HepG2 (cell line): Measurements from ENCODE around the gene SF3B6. TPM values are rescaled to one million over a fixed set of nuclear protein-coding genes. Genes with fewer than 3 reads are reported as not detected.

ENCODE experiments used
- ADNP ChIP-seq: sonication (generic); formaldehyde crosslinking; IDR thresholded peaks from 2 replicates; pipeline ENCODE4 v1.4.0; 2020; ENCODE audit warnings: missing genetic modification reagents
- ARNT2 ChIP-seq: sonication (generic); formaldehyde crosslinking; IDR thresholded peaks from 2 replicates; pipeline ENCODE4 v1.8.0; 2022; ENCODE audit warnings: mild to moderate bottlenecking, low read depth, missing genetic modification reagents, moderate library complexity
- CENPT ChIP-seq: sonication (generic); formaldehyde crosslinking; IDR thresholded peaks from 2 replicates; pipeline ENCODE4 v1.8.0; 2022; ENCODE audit warnings: low read depth, mild to moderate bottlenecking, moderate library complexity, missing genetic modification reagents
- DPF2 ChIP-seq: sonication (generic); formaldehyde crosslinking; IDR thresholded peaks from 2 replicates; pipeline ENCODE4 v1.4.0; 2020; ENCODE audit warnings: mild to moderate bottlenecking, low read depth, missing genetic modification reagents, borderline replicate concordance
- FOXJ3 ChIP-seq: sonication (generic); formaldehyde crosslinking; IDR thresholded peaks from 2 replicates; pipeline ENCODE4 v1.4.0; 2020; ENCODE audit warnings: missing genetic modification reagents, mild to moderate bottlenecking, borderline replicate concordance
- IRX3 ChIP-seq: sonication (generic); formaldehyde crosslinking; IDR thresholded peaks from 2 replicates; pipeline ENCODE4 v1.8.1; 2023; ENCODE audit warnings: mild to moderate bottlenecking, low read depth, missing genetic modification reagents, borderline replicate concordance
- KDM5A ChIP-seq: fragments of 200-600 bp; sonication (generic); IDR thresholded peaks from 2 replicates; pipeline ENCODE4 v1.7.0; 2018; ENCODE audit warnings: antibody characterized with exemption, mild to moderate bottlenecking, low read length, borderline replicate concordance
- PHF8 ChIP-seq: sonication (generic); formaldehyde crosslinking; IDR thresholded peaks from 2 replicates; pipeline ENCODE4 v1.5.0; 2020; ENCODE audit warnings: missing genetic modification reagents
- PPARG ChIP-seq: conservative IDR thresholded peaks from 2 replicates; pipeline ENCODE4 v1.6.1; 2016; ENCODE audit warnings: missing biosample characterization, missing genetic modification reagents
- SMAD3 ChIP-seq: sonication (generic); formaldehyde crosslinking; IDR thresholded peaks from 2 replicates; pipeline ENCODE4 v1.4.0; 2020; ENCODE audit warnings: missing genetic modification reagents
- TCF12 ChIP-seq, 2 experiments: fragments of 450-650 bp in 1 of 2; sonication (generic) in 1 of 2; formaldehyde crosslinking in 1 of 2; IDR thresholded peaks; 2 replicates each; pipeline versions ENCODE4 v1.6.1 to v1.8.0; 2017 to 2022; ENCODE audit warnings: antibody characterized with exemption in 1 of 2, mild to moderate bottlenecking in 1 of 2, missing genetic modification reagents in 1 of 2, moderate library complexity in 1 of 2
- ZNF17 ChIP-seq: sonication (generic); formaldehyde crosslinking; IDR thresholded peaks from 2 replicates; pipeline ENCODE4 v1.5.0; 2020; ENCODE audit warnings: mild to moderate bottlenecking, missing genetic modification reagents
- ZNF331 ChIP-seq: sonication (generic); formaldehyde crosslinking; IDR thresholded peaks from 2 replicates; pipeline ENCODE4 v1.4.0; 2020; ENCODE audit warnings: missing genetic modification reagents
- ZNF430 ChIP-seq: sonication (generic); formaldehyde crosslinking; IDR thresholded peaks from 2 replicates; pipeline ENCODE4 v1.9.0; 2021; ENCODE audit warnings: mild to moderate bottlenecking, missing genetic modification reagents
- ZNF44 ChIP-seq: sonication (generic); formaldehyde crosslinking; IDR thresholded peaks from 2 replicates; pipeline ENCODE4 v1.5.1; 2020; ENCODE audit warnings: mild to moderate bottlenecking, missing genetic modification reagents
- ZNF512B ChIP-seq: sonication (generic); formaldehyde crosslinking; IDR thresholded peaks from 2 replicates; pipeline ENCODE4 v1.5.1; 2020; ENCODE audit warnings: missing genetic modification reagents, mild to moderate bottlenecking, borderline replicate concordance
- ZNF569 ChIP-seq: sonication (generic); formaldehyde crosslinking; IDR thresholded peaks from 2 replicates; pipeline ENCODE4 v1.5.0; 2020; ENCODE audit warnings: mild to moderate bottlenecking, missing genetic modification reagents, moderate library complexity, borderline replicate concordance
- ZNF639 ChIP-seq: conservative IDR thresholded peaks from 2 replicates; pipeline ENCODE4 v1.6.1; 2018; ENCODE audit warnings: missing genetic modification reagents
- ZNF724P ChIP-seq: sonication (generic); formaldehyde crosslinking; IDR thresholded peaks from 2 replicates; pipeline ENCODE4 v1.8.0; 2022; ENCODE audit warnings: missing genetic modification reagents, borderline replicate concordance
- ZNF772 ChIP-seq: sonication (generic); formaldehyde crosslinking; IDR thresholded peaks from 2 replicates; pipeline ENCODE4 v1.5.0; 2020; ENCODE audit warnings: mild to moderate bottlenecking, missing genetic modification reagents
- ZSCAN20 ChIP-seq: sonication (generic); formaldehyde crosslinking; IDR thresholded peaks from 2 replicates; pipeline ENCODE4 v1.4.0; 2020; ENCODE audit warnings: missing genetic modification reagents, mild to moderate bottlenecking, borderline replicate concordance
- polyA plus RNA-seq, 8 experiments: library from polyadenylated mRNA; depleted of rRNA in 3 of 8; stranded (reverse) in 7 of 8; unstranded in 1 of 8; fragments of >200 nt; fragmentation: Illumina TruSeq in 4 of 8; extraction: Trizol in 4 of 8; gene quantifications; 2 replicates each; pipeline versions ENCODE4 v1.2.1 to v1.2.3, GENCODE V29; 2011 to 2016; ENCODE audit warnings: low read depth in 4 of 8, missing spikeins in 1 of 8, mixed read lengths in 1 of 8; ENCODE audit not compliant: insufficient read depth in 1 of 8
- total RNA-seq, 5 experiments: library from RNA; depleted of rRNA; stranded (reverse); fragments of >200 nt; fragmentation: Illumina TruSeq; extraction: Trizol; gene quantifications; 2 replicates each; pipeline ENCODE4 v1.2.3, GENCODE V29; 2016; ENCODE audit warnings: low read depth in 1 of 5
- TF ChIP-seq, protein P1 (sequence below): sonication (generic); formaldehyde crosslinking; IDR thresholded peaks from 2 replicates; pipeline ENCODE4 v1.4.0; 2020; ENCODE audit warnings: missing genetic modification reagents; ENCODE audit errors: not compliant biosample characterization
- TF ChIP-seq, protein P2 (sequence below): IDR thresholded peaks from 2 replicates; pipeline ENCODE4 v1.6.1; 2016; ENCODE audit warnings: mild to moderate bottlenecking

SF3B6 gene
- total and polyA plus RNA-seq, 2 of the 13 experiments (the other 11 are each of a cell fraction or from before 2014, with no cell fraction given): 177 to 182 TPM

DNA sequence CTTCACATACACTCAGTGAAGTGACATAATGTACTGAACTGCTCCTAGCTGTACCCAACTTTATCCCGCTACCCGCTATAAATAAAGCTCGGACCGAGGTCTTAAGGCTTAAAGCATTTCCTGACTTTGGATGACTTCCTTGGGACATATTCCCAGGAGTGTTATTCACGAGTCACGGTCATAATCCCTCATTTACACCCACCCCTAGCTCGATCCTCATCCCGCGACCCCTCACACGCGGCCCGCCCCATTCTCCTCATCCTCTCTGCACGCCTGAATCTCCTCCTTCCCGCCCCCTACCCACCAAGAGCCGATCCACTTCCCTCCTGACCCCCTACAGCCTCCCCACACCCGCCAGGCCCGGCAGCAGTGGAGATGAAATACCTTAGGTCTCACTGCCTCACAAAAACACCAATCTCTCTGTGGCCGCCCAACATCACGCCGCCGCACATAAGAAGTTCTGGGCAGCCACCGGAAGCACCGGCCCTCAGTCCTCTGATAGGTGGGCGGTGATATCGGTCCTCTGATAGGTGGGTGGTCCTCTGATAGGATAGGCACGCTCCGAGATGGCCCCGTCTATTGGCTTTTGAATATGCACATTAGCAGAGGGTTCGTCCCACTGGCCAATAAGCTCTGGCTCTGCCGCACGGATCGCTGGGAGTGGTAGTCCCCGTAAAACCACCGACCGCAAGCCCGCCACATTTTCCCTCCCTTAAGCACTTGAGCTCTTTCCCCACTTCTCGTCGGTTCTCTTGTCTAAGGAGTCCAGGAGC lies 29.0 kb downstream of the SF3B6 start, which contains the start of gene WDCP (continued):
- TF ChIP-seq FOXJ3 (peak; percentile 28; the same call in 1 of the 2 replicates), KDM5A (peak; percentile 48; the same call in 1 of the 2 replicates), PPARG (no peak), TCF12 (IDR thresholded peaks at IDR 0.05) (no peak), TCF12 (CRISPR knock-in tag; IDR thresholded peaks at IDR 0.05) (0 out of 2 replicates have a peak, but pooled peaks have one; percentile 90), ZNF772 (CRISPR knock-in tag) (0 out of 2 replicates have a peak, but pooled peaks have one; percentile 50), IRX3 (CRISPR knock-in tag) (peak; percentile 50; the same call in 1 of the 2 replicates), ZNF331 (CRISPR knock-in tag) (peak; percentile 26; the same call in 1 of the 2 replicates), ZNF430 (CRISPR knock-in tag) (peak; percentile 88), CENPT (CRISPR knock-in tag) (no peak), ARNT2 (CRISPR knock-in tag) (no peak), ZNF17 (CRISPR knock-in tag) (no peak), ADNP (CRISPR knock-in tag) (no peak), ZNF639 (CRISPR knock-in tag) (no peak), ZNF569 (0 out of 2 replicates have a peak, but pooled peaks have one; percentile 53), PHF8 (peak; percentile 85), ZNF44 (CRISPR knock-in tag) (peak; percentile 28), ZNF724P (no peak), ZSCAN20 (no peak), ZNF512B (CRISPR knock-in tag) (no peak), DPF2 (no peak), SMAD3 (CRISPR knock-in tag) (no peak)
- TF ChIP-seq, protein P1, sequence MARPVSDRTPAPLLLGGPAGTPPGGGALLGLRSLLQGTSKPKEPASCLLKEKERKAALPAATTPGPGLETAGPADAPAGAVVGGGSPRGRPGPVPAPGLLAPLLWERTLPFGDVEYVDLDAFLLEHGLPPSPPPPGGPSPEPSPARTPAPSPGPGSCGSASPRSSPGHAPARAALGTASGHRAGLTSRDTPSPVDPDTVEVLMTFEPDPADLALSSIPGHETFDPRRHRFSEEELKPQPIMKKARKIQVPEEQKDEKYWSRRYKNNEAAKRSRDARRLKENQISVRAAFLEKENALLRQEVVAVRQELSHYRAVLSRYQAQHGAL: no peak
- TF ChIP-seq, protein P2, sequence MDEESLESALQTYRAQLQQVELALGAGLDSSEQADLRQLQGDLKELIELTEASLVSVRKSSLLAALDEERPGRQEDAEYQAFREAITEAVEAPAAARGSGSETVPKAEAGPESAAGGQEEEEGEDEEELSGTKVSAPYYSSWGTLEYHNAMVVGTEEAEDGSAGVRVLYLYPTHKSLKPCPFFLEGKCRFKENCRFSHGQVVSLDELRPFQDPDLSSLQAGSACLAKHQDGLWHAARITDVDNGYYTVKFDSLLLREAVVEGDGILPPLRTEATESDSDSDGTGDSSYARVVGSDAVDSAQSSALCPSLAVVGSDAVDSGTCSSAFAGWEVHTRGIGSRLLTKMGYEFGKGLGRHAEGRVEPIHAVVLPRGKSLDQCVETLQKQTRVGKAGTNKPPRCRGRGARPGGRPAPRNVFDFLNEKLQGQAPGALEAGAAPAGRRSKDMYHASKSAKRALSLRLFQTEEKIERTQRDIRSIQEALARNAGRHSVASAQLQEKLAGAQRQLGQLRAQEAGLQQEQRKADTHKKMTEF (CRISPR knock-in tag): peak; percentile 30; the same call in 1 of the 2 replicates
